GM20431 (cell line): Measurements from ENCODE around the gene NRG2.

Experiments used
- in situ Hi-C: fragments of 300-500 bp; cut with MseI, MboI; formaldehyde crosslinking; loops from one replicate; pipeline ENCODE4 v1.15.0; 2020; ENCODE audit warnings: low sequenced_read_pairs; ENCODE audit not compliant: unreplicated experiment

Gene NRG2

DNA sequence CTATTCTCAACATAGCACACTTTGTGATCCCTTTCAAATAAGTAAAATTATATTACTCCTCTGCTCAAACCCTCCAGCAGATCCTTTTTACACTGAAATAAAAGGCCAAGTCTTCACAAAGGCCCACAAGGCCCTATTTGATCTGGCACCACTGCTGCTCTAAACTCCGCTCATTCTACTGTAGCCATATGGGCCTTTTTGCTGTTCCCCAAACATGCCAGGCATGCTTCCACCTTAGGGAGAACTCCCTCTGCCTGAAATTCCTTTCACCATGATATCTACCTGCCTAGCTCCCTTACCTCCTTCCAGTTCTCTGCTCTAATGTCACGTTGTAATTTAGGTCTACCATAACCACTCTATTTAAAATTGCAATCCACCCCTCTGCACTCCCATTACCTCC, 28.3 kb downstream of the NRG2 start:
- in situ Hi-C loops = no loop called here

DNA sequence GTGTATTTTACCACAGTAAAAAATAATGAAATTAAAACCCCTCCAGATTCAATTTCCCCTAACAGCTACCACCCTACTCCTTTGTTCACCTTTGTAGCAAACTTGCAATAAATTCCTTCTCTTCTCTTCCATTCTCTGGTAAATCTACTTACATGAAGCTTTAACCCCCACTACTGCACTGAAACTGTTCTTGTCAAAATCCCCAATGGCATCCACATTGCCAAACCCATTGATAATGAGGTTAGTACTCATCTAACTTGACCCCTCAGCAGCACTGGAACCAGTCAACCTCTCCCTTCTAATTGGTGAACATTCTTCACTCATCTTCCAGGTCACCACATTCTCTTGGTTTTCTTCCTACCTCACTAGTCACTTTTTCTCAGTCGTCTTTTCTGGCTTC, 29.6 kb downstream of the NRG2 start:
- in situ Hi-C loops = no loop called here

DNA sequence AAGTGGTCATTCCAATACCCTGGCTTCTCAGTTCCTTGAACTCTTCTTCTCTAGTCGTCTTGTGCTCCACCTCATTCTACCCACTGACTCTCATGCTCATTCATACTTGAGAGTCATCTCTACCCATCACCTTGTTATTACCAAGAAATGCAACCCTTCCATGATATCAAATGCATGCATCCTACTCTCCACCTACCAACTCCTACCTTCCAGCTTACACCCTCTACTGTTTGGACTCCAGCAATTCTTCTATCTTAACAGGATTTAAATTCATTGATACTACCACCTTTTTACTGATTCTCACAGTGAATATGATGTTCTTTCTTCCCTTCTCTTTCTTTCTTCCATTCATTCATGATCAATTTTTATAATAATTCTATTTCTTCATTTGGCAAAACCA, 30.7 kb downstream of the NRG2 start:
- in situ Hi-C loops = no loop called here

DNA sequence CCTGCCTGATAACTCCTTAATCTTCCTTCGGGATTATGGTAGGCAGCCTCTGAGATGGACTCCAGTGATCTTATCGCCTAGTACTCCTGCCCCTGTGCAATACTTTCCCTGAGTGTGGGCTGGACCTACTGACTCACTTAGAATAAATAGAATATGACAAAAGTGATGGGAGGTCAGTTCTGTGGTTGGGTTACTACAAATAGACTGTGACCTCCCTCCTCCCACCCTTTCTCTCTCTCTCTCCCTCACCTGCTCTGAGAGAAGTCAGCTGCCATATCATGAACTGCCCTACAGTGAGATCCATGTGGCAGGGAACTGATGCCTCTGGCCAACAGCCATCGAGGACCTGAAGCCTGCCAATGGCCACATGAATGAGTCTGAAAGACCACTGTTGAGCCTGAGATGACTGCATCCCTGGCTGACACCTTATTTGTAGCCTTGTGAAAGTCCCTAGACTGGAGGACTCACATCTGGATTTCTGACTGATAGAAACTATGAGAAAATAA, 31.7 kb downstream of the NRG2 start:
- in situ Hi-C loops = no loop called here

DNA sequence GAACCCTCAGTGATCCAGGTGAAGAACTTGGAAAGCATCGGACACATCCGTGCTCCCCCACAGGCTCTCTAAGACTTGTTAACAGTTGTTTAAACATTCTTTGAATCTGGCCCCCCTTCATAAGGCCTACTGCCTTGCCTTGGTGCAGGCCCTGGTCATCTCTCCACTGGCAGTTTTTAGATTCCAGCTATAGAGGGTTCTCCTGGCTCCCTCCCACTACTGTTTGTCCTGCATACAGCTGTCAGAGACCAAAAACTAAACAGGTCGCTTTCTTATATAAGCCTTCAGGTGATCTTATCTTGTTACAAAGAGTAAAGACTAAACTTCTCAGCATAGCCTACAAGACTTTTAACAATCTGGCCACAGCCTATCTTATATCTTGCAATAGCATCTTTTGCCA, 32.3 kb downstream of the NRG2 start:
- in situ Hi-C loops = no loop called here

DNA sequence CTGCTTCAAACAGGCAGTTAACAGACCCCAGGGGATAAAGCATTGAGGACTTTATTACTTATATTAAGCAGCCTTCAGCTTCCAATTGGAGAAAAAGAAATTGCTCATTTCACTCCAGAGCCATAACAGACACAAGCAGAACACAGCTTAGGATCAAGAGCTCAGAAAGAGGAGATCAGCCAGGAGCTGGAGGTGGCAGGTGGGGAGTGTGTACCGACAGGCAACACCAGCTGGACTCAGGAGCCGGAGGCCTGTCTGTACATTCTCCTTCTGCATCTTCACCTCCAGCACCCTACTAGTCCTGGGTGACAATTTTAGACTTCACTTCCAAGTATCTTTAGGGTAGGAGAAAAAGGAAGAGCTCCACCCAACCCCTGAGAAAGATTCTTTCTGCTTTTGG, 35.8 kb downstream of the NRG2 start:
- in situ Hi-C loops = no loop called here

DNA sequence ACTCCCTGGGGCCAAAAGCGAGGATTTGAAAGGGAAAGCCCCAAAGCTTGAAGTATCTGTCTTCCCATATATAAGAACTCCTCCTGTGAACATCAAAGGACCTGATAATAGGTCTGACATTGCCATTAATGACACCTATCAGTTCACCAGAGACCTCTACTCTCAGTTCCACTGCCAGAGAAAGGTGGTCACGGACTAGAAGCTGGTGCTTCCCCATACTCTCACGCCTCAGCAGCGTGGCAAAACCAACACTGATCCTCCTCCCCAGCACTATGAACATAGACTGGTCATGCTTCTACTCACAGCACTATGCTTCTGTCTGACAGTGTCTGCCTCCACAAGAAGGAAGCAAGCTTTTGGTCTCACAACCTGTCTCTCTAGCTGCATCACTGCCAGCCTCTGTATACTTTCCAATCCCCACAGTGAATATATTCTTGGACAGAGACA, 37.9 kb downstream of the NRG2 start:
- in situ Hi-C loops = no loop called here

DNA sequence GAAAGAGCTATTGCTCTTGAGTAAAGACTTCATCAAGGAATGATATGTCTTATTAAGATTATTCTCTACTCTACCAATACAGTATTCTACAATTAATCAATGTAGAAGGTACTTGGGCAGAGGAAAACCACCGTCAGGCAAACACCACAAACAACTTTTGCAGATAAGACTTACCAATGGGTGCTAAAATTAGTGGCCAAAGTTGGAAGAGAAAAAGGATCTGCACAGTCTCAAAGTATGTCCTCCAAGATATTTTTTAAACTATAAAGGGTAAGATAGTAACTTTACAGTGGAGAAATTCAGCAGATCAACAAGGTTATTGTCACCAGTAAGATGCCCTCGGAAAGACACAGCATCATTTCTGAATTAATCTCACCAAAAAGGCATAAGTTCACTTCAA, 38.9 kb downstream of the NRG2 start:
- in situ Hi-C loops = no loop called here

DNA sequence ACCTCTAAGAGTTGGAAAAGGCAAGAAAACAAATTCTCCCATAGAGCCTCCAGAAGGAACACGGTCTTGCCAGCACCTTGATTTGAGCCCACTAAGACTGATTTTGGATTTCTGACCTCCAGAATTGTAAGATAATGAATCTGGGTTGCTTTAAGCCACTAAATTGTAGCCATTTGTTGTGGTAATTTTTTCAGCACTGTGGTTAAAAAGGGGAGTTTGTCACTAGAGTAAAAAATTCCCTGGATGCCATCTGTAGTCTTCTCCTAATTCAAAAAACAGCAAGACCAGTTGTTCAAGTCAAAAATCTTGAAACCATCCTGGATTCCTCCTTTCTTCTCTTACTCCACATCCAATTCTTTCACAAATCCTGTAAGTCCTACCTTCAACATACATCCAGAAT, 39.6 kb downstream of the NRG2 start:
- in situ Hi-C loops = no loop called here

DNA sequence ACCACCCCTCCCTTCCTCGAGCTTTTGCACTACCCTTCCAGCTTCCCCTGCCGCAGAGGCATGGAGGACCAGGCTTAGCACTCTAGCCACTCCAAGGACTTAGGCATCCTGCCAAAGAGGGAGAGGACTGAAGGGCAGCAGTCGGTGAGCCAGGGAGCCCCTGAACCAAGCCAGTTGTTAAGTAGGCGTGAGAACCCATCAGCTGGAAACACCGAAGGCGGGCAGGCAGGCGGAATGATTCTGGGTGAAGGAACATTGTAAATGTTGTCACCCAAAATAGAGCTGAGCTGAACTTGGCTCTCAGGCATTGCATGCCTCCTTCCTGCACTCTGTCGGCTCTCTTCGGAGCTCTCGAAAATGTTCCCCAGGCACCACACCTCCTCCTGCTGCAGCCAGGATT, 42.8 kb downstream of the NRG2 start:
- in situ Hi-C loops = no loop called here

DNA sequence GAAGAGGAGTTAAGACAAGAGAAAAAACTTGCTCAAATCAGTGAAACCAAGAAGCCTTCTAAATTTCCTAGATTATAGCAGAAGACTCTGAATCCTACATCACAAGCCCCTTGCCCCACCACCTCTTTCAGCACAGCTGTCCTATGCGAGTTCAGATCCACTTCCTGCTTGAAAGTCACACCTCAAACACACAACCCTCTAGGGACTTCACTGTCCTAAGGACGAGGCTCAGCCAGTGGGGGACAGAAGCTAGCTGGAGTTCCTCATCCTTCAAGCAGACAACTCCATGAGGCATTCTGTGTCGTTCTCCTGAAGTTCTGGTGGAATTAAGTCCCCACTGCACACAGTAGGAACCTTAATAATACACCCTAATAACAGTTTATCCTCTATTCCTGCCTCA, 44.3 kb downstream of the NRG2 start:
- in situ Hi-C loops = no loop called here

DNA sequence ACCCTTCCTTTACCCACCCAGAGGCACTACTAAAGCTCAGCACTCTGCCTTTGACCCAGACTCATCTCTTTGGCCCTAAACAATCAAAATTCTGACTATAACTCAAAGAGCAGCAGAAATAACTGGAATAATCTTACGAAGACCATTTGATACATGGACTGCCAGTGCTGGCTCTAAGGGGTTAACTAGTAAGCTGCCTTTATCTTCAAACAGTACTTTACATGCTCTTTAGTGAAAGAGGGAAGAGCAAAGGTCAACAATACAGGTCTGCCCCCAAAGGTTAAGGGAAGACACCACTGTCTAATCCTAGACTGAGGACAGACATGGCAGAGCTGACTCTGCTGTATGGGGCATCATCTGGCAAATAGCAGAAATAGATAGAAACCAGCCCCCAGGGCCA, 45.8 kb downstream of the NRG2 start:
- in situ Hi-C loops = no loop called here

DNA sequence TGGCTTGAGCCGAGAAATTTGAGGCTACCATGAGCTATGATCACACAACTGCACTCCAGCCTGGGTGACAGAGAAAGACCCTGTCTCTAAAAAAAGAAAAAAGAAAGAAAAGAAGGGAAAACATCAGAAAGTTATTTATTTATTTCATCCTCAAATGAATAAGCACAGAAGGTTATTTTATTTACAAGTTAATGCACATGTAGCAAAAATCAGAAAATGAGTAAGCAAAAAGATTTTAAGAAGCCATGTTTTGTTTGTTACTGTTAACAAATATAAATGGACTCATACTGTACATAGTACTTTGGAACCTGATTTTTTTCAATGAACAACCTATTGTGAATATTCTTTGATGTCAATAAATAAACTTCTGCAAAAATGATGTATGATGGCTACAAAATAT, 47.2 kb downstream of the NRG2 start:
- in situ Hi-C loops = no loop called here

DNA sequence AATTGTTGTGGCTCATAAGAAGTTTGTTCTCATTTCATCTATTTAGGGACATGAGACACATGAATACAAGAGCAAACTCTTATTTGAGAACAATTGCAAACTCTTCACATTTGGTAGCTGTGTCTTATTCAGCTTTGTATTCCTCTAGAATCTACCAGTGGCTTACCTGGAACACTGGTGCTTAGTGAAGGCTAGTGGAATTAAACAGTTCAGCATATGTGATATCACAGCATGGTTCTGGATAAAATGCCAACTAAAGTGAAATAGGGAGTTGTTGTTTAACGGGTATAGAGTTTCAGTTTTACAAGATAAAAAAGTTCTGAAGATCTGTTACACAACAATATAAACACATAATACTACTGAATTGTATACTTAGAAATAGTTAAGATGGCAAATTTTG, 48.9 kb downstream of the NRG2 start:
- in situ Hi-C loops = no loop called here

DNA sequence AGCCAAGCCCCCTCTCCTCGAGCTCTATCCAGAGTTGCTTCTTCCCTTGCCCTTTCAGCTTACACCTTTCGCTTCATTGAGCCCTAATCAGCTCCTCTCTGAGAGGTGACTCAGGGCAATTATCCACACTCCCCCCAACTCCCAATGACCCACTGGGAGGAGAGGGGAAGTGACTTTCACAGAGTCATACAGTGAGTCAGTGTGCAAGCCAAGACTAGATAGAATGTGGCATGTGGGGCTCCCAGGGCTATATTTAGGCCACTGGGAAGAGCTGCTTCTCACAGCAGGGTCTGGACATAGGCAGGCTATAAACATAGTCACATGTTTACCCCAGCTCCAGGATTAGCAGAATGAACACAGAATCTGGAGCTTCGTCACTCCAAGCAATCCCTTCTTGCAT, 57.4 kb downstream of the NRG2 start:
- in situ Hi-C loops = no loop called here

DNA sequence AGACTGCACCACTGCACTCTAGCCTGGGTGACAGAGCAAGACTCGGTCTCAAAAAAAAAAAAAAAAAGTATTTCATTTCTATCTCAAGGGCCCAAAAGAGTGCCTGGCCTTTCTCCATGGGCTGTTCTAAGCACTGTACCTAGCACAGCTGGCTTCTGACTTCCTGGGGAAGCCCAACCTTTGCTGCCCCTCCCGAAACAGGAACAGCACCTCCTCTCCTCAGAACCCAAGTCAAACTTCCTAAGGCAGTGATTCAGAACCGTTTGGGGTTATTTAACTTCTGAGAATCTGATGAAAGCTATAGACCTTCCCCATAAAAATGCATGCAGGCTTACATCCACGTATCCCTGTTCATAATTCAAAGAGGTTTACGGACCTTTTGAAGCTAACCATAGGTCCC, 57.8 kb downstream of the NRG2 start:
- in situ Hi-C loops = no loop called here

DNA sequence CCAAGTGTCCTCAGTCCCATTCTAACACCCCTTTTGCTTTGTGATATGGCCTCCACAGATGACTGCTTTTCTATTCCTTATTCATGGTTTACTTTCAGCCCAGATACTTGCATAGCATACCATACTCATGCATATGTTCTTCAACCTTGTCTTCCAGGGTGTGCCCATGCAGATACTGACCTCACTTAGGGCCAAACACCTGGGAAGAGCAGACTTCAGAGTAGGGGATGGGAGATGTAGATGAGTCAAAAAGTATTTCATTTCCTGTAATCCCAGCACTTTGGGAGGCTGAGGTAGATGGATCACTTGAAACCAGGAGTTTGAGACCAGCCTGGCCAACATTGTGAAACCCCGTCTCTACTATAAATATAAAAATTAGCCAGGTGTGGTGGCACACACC, 58.3 kb downstream of the NRG2 start:
- in situ Hi-C loops = no loop called here

DNA sequence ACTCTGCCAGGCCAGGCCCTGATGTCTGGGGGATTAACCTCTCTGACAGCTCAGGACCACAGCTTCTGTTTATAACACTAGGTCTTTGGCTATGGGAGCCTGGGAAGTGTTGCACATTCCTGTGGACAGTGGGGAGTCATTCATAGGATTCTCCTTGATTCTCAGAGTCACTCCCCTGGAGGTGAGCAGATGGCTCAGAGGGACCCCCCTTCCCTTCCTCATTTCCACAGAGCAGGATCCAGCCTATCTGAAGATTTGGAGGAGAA, 60.2 kb downstream of the NRG2 start:
- in situ Hi-C loops = no loop called here

DNA sequence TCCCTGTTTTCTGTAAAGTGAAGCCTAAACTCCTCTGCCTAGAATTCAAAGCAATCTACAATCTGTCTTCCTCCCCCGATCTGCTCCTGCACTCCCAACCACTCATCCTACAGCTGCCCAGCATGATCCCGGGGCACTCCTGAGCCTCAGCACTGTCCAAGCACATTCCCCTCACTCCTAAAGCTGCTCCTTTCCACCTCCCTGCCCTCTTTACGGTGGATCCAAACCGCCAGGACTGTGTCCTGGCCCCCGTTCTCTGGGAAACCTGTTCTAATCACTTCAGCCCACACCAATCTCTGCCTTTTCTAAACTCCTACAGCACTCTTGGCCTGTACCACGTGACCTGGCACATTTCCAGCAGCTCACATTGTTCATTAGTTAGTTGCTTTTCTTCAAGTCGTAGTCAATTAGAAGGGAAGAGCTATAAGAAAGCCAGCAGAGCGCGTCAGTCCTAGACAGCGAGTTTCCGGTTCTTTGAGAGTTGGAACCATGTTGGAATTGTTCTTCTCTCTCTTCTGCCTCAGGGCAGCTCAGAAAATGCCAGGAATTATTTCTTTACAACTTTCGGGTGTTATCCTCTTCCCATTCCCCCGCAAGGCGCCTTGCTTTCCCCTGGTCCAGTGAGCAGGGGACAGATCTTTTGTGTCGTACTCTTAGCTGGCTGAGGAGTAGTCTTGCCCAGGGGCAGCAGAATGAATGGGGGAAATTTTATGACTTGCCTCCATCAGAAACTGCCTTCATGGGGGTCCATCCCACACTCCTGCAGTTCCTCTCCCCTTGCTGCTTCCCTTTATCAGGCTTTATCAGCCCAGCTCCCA, 60.7 kb downstream of the NRG2 start:
- in situ Hi-C loops = no loop called here

DNA sequence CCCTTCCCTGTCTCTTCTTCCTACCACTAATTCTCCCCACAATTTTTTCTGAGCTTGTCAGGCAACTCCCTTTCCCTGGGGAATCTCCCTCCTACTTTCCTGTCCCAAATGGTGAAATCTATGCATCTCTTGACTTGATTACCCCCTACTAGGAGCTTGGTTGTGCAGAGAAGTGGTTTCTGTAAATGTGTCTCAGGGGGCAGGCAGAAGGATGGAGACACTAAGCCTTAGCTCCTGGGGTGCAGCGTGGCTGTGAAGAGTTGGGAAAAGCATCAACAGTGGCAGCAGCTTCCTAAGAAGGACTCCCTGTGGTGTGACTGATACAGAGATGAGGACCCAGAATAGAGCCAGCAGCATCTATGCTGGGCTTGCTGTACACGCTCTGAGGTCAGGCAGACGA, 62.3 kb downstream of the NRG2 start:
- in situ Hi-C loops = no loop called here

DNA sequence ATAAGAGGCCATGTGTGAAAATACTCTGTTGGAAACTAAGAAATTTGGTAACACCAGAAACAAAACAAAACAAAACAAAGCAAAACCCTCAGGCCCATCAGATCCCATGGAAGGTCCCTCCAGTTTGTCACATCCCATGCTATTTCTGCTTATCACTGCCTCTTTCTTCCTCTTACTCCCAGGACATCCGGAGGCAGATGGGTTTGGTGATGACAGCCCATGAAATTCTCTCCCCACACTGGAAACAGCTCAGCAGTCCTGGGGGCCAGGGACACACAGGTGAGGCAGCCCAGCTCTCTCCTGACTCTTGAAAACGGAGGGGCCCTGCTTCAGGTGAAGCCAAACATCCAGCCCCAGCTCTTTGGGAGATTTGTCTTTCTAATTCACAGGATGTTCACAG, 63.2 kb downstream of the NRG2 start:
- in situ Hi-C loops = no loop called here

DNA sequence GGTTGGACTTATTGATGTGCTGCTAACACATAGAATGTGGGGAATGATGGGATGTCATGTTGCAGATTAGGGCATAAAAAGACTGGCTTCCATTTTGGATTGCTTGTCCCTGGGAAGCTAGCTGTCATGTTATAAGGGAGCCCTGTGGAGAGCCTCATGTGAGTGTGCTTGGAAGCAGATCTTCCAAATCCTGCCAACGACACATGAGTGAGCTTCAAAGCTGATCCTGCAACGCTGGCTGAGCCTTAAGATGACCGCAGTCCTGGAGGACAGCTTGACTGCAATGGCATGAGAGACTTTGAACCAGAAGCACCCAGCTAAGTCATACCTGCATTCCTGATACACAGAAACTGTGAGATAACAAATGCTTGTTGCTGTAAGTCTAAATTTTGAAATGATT, 63.6 kb downstream of the NRG2 start:
- in situ Hi-C loops = no loop called here
